ENCODE results near the gene CREB3.
A peak's percentile ranks its signal among the peaks of the same experiment; 100 is the strongest.

Gene CREB3

DNA sequence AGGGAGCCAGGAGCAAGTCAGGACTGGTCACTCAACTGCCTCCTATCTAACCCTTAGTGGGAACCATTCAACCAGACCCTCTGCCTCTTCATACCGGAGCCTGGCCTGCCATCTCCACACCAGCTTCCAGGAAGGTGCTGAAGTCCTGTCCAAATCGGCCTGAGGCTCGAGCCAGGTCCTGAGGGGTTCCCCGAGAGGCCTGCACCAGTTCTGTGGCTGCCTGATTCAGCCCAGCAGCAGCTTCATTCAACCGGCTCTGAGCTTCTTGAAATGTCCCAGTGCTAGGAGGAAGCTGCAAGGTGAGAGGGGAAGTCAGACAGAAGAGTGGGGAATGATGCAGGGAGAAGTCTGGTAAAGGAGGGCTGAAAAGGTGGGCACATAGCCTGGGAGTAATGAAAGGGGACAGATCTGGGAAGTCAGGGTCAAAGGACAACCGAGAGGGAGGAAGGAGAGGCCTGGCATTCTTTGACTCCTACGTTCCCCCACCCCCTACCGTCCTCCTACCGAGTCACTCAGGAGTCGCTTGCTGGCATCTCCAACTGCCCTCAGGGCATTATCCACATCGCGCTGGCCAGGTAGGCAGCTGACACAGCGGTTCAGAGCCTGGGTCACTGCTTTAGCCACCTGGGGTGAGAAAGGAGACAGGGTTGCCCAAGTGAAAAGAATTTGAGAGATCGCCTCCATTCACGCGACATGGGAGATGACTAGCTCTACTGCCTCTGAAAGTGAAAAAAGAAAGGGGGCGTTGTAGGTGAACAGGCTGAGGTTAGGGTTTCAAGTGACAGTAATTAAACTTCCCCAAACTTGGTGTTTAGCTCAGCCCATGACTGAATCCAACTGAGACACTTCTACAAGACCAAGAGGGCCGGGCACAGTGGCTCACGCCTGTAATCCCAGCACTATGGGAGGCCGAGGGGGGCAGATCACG is 20.7 kb upstream of the CREB3 start:
- Histone ChIP-seq H4K91ac (ENCODE audit: low read length) (no peak overlapping the region), H2BK15ac (ENCODE audit: low read depth, poor library complexity, severe bottlenecking) (no peak overlapping the region), H3K79me1 (replicated peaks; ENCODE audit: low read length, poor library complexity, severe bottlenecking) (peaks cover 48% of the 10 kb centered on the region), H4K8ac (ENCODE audit: low read length) (no peak overlapping the region), H3K4me2 (ENCODE audit: low read length, poor library complexity, severe bottlenecking) (no peak overlapping the region), H3K4ac (ENCODE audit: low read depth in 1 of 2, low read length in 2 of 2) (no peak overlapping the region), H3K23ac (ENCODE audit: low read length in 2 of 2) (no peak overlapping the region), H2AFZ (ENCODE audit: low read depth, low read length) (no peak overlapping the region), H3K4me1 (ENCODE audit: control insufficient read depth, insufficient read depth, low read depth, low read length) (peaks cover 4% of the 10 kb centered on the region), H3K27me3 (ENCODE audit: control insufficient read depth in 1 of 2, insufficient read depth in 1 of 2, low read length in 2 of 2) (no peaks in the 10 kb centered on the region), H2BK5ac (ENCODE audit: low read depth, low read length, poor library complexity, severe bottlenecking) (no peak overlapping the region), H2AK5ac (ENCODE audit: low read length, severe bottlenecking) (no peak overlapping the region), H3K4me3 (ENCODE audit: insufficient read depth in 1 of 2, low read depth in 1 of 2, low read length in 2 of 2) (no peak overlapping the region), H2BK12ac (ENCODE audit: low read length in 2 of 2) (no peak overlapping the region), H3K14ac (ENCODE audit: low read length in 2 of 2) (no peak overlapping the region), H3K27ac (ENCODE audit: low read length, poor library complexity, severe bottlenecking) (no peak overlapping the region), H3K9ac (ENCODE audit: low read length) (no peak overlapping the region), H3K9me3 (ENCODE audit: control insufficient read depth, low read length) (no peaks in the 10 kb centered on the region), H3K36me3 (ENCODE audit: control insufficient read depth in 1 of 2, insufficient read depth in 2 of 2, low read depth in 1 of 2, low read length in 2 of 2) (peaks cover 74 to 94% of the 10 kb centered on the region in 2 experiments), H3K18ac (ENCODE audit: low read depth in 1 of 2, low read length in 2 of 2) (no peak overlapping the region), H2BK120ac (ENCODE audit: low read depth, low read length) (no peak overlapping the region)
- 97% methylated on average over 21 of the region's 21 CpGs for WGBS
- DNase-seq: no peak

DNA sequence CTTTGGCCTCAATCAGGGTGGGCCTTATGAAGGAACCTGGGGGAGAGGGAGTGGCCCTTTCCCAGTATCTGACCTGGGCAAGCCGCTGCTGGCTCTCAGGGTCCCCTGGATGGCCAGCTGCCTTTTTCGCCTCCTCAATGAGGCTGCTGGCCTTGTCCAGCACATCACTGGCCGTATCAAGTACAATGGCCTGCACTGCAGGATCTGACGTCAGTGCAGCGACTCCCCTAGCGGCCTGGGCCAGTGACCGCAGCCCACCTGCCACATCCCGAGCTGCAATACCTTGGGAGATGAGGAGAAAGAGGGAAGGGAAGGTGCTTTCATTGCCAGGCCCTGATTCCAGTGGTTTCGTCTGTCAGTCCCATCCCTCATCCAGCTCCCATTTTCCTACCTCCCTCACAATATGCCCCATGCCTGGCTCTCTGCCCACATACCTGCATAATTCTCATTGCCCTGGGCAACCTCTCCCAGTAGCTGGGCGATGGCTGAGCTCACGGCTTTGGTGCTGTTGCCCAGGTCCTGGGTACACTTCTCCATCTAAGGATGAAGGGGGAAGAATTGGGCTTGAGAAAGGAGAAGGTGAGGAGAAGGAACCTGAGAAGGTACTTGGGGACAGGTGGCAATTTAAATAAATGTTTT is 19.6 kb upstream of the CREB3 start:
- H2BK120ac ChIP-seq (ENCODE audit: low read depth, low read length): no peak overlapping the region
- H3K4me3 ChIP-seq (ENCODE audit: insufficient read depth in 1 of 2, low read depth in 1 of 2, low read length in 2 of 2): no peak overlapping the region
- H3K9ac ChIP-seq (ENCODE audit: low read length): no peak overlapping the region
- WGBS: 95% methylated on average over 10 of the region's 11 CpGs
- H2BK5ac ChIP-seq (ENCODE audit: low read depth, low read length, poor library complexity, severe bottlenecking): no peak overlapping the region
- no peaks in the 10 kb centered on the region for H3K9me3 ChIP-seq (ENCODE audit: control insufficient read depth, low read length)
- no peak overlapping the region for H3K23ac ChIP-seq (ENCODE audit: low read length in 2 of 2)
- no peak overlapping the region for H2BK12ac ChIP-seq (ENCODE audit: low read length in 2 of 2)
- no peak overlapping the region for H2BK15ac ChIP-seq (ENCODE audit: low read depth, poor library complexity, severe bottlenecking)
- H3K18ac ChIP-seq (ENCODE audit: low read depth in 1 of 2, low read length in 2 of 2): no peak overlapping the region
- H4K91ac ChIP-seq (ENCODE audit: low read length): no peak overlapping the region
- H3K4ac ChIP-seq (ENCODE audit: low read depth in 1 of 2, low read length in 2 of 2): no peak overlapping the region
- H3K14ac ChIP-seq (ENCODE audit: low read length in 2 of 2): no peak overlapping the region
- no peaks in the 10 kb centered on the region for H3K27me3 ChIP-seq (ENCODE audit: control insufficient read depth in 1 of 2, insufficient read depth in 1 of 2, low read length in 2 of 2)
- no peak overlapping the region for H3K27ac ChIP-seq (ENCODE audit: low read length, poor library complexity, severe bottlenecking)
- no peak overlapping the region for H2AK5ac ChIP-seq (ENCODE audit: low read length, severe bottlenecking)
- no peak overlapping the region for H3K4me2 ChIP-seq (ENCODE audit: low read length, poor library complexity, severe bottlenecking)
- peaks cover 7% of the 10 kb centered on the region for H3K4me1 ChIP-seq (ENCODE audit: control insufficient read depth, insufficient read depth, low read depth, low read length)
- DNase-seq: no peak
- H4K8ac ChIP-seq (ENCODE audit: low read length): no peak overlapping the region
- peaks cover 48% of the 10 kb centered on the region for H3K79me1 ChIP-seq (replicated peaks; ENCODE audit: low read length, poor library complexity, severe bottlenecking)
- H2AFZ ChIP-seq (ENCODE audit: low read depth, low read length): no peak overlapping the region
- H3K36me3 ChIP-seq (ENCODE audit: control insufficient read depth in 1 of 2, insufficient read depth in 2 of 2, low read depth in 1 of 2, low read length in 2 of 2): peaks cover 74 to 94% of the 10 kb centered on the region in 2 experiments

DNA sequence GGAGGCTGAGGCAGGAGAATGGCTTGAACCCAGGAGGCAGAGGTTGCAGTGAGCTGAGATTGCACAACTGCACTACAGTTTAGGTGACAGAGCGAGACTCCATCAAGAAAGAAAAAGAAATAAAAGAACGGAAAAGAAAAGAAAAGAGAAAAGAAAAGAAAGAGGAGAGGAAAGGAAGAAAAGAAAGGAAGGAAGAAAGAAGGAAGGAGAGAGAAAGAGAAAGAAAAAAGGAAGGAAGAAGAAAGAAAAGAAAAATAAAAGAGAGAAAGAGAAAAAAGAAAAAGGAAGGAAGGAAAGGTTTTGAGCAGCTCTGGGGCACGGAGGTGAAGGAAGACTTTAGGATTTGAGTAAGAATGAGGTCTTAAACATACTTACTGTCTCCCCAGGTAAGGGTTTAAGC is 18.9 kb upstream of the CREB3 start:
- Histone ChIP-seq H3K9me3 (ENCODE audit: control insufficient read depth, low read length) (no peaks in the 10 kb centered on the region), H2AK5ac (ENCODE audit: low read length, severe bottlenecking) (no peak overlapping the region), H2BK12ac (ENCODE audit: low read length in 2 of 2) (no peak overlapping the region), H2AFZ (ENCODE audit: low read depth, low read length) (no peak overlapping the region), H3K79me1 (replicated peaks; ENCODE audit: low read length, poor library complexity, severe bottlenecking) (peaks cover 50% of the 10 kb centered on the region), H3K9ac (ENCODE audit: low read length) (no peak overlapping the region), H4K91ac (ENCODE audit: low read length) (no peak overlapping the region), H4K8ac (ENCODE audit: low read length) (peak overlapping the region; percentile 31), H3K14ac (ENCODE audit: low read length in 2 of 2) (no peak overlapping the region), H2BK5ac (ENCODE audit: low read depth, low read length, poor library complexity, severe bottlenecking) (no peak overlapping the region), H3K23ac (ENCODE audit: low read length in 2 of 2) (no peak overlapping the region), H3K36me3 (ENCODE audit: control insufficient read depth in 1 of 2, insufficient read depth in 2 of 2, low read depth in 1 of 2, low read length in 2 of 2) (peaks cover 76 to 94% of the 10 kb centered on the region in 2 experiments), H3K4ac (ENCODE audit: low read depth in 1 of 2, low read length in 2 of 2) (no peak overlapping the region), H3K4me1 (ENCODE audit: control insufficient read depth, insufficient read depth, low read depth, low read length) (peaks cover 7% of the 10 kb centered on the region), H3K27me3 (ENCODE audit: control insufficient read depth in 1 of 2, insufficient read depth in 1 of 2, low read length in 2 of 2) (no peaks in the 10 kb centered on the region), H3K4me2 (ENCODE audit: low read length, poor library complexity, severe bottlenecking) (no peak overlapping the region), H2BK15ac (ENCODE audit: low read depth, poor library complexity, severe bottlenecking) (no peak overlapping the region), H3K18ac (ENCODE audit: low read depth in 1 of 2, low read length in 2 of 2) (no peak overlapping the region), H3K27ac (ENCODE audit: low read length, poor library complexity, severe bottlenecking) (no peak overlapping the region), H2BK120ac (ENCODE audit: low read depth, low read length) (no peak overlapping the region), H3K4me3 (ENCODE audit: insufficient read depth in 1 of 2, low read depth in 1 of 2, low read length in 2 of 2) (no peak overlapping the region)
- 91% methylated on average over 3 of the region's 3 CpGs for WGBS
- no peak for DNase-seq

DNA sequence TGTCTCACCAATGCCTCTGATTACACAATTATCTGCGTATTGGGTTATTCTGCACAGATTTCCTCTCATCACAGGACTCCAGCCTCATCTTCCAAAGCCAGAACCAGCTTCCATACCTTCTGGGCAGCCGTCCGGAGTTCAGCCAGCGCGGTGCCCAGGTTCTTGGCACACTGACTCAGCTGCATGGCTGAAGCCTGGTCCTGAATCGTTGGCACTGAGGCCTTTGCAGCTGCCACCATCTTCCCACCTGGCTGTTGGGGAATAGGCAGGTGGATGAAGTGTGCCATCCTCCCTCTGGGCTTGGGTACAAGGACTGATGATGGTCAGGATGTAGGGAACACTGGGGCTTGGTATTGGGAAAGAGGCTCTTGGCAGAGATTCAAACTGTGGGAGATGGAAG is 18.3 kb upstream of the CREB3 start:
- Histone ChIP-seq H2AFZ (ENCODE audit: low read depth, low read length) (no peak overlapping the region), H3K23ac (ENCODE audit: low read length in 2 of 2) (peak overlapping the region in 1 of 2 experiments; percentile 35), H3K36me3 (ENCODE audit: control insufficient read depth in 1 of 2, insufficient read depth in 2 of 2, low read depth in 1 of 2, low read length in 2 of 2) (peaks cover 79 to 94% of the 10 kb centered on the region in 2 experiments), H2AK5ac (ENCODE audit: low read length, severe bottlenecking) (no peak overlapping the region), H3K27me3 (ENCODE audit: control insufficient read depth in 1 of 2, insufficient read depth in 1 of 2, low read length in 2 of 2) (no peaks in the 10 kb centered on the region), H3K79me1 (replicated peaks; ENCODE audit: low read length, poor library complexity, severe bottlenecking) (peaks cover 56% of the 10 kb centered on the region), H2BK15ac (ENCODE audit: low read depth, poor library complexity, severe bottlenecking) (no peak overlapping the region), H3K27ac (ENCODE audit: low read length, poor library complexity, severe bottlenecking) (no peak overlapping the region), H3K4me1 (ENCODE audit: control insufficient read depth, insufficient read depth, low read depth, low read length) (peaks cover 7% of the 10 kb centered on the region), H2BK120ac (ENCODE audit: low read depth, low read length) (no peak overlapping the region), H3K14ac (ENCODE audit: low read length in 2 of 2) (no peak overlapping the region), H3K9me3 (ENCODE audit: control insufficient read depth, low read length) (no peaks in the 10 kb centered on the region), H3K4ac (ENCODE audit: low read depth in 1 of 2, low read length in 2 of 2) (no peak overlapping the region), H2BK12ac (ENCODE audit: low read length in 2 of 2) (no peak overlapping the region), H3K4me3 (ENCODE audit: insufficient read depth in 1 of 2, low read depth in 1 of 2, low read length in 2 of 2) (no peak overlapping the region), H4K91ac (ENCODE audit: low read length) (no peak overlapping the region), H3K9ac (ENCODE audit: low read length) (no peak overlapping the region), H3K18ac (ENCODE audit: low read depth in 1 of 2, low read length in 2 of 2) (no peak overlapping the region), H2BK5ac (ENCODE audit: low read depth, low read length, poor library complexity, severe bottlenecking) (no peak overlapping the region), H4K8ac (ENCODE audit: low read length) (peak overlapping the region; percentile 31), H3K4me2 (ENCODE audit: low read length, poor library complexity, severe bottlenecking) (no peak overlapping the region)
- 97% methylated on average over 6 of the region's 6 CpGs for WGBS
- no peak for DNase-seq
